ENCODE data around the gene BCL2L15.

DNA sequence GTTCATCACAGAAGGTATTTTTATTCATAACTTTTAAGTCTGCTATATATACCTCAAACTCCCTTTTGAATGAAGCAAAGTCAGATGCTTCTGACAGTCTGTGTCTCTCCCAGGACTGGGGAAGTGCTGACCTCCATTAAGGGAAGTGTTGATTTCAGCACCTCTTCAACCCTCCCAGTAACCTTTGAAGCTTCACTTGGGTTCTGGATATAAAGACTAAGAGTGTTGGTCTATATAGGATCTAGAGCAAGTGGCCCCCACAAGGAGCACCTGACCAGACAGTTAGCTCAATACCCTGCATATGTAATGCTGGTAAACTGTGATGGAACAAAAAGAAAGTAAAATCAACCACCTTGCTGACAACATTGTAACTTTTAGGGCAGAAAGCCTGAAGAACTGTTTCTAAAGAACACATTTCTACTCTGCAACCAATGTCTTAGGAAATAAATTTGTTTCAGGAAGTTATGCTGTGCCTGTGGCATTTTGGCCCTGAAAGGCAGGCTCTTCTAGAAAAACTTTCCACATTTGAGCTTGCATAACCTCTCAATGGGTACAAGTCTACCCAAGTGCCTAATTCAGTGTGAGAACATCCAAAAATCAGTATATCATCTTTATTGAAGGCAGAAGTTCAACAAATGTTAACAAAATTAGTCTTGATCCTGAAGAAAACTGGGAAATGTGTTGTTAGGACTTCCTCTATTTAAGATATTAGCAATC is 15.0 kb downstream of the BCL2L15 start:
- TF ChIP-seq, protein P1, sequence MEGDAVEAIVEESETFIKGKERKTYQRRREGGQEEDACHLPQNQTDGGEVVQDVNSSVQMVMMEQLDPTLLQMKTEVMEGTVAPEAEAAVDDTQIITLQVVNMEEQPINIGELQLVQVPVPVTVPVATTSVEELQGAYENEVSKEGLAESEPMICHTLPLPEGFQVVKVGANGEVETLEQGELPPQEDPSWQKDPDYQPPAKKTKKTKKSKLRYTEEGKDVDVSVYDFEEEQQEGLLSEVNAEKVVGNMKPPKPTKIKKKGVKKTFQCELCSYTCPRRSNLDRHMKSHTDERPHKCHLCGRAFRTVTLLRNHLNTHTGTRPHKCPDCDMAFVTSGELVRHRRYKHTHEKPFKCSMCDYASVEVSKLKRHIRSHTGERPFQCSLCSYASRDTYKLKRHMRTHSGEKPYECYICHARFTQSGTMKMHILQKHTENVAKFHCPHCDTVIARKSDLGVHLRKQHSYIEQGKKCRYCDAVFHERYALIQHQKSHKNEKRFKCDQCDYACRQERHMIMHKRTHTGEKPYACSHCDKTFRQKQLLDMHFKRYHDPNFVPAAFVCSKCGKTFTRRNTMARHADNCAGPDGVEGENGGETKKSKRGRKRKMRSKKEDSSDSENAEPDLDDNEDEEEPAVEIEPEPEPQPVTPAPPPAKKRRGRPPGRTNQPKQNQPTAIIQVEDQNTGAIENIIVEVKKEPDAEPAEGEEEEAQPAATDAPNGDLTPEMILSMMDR (IDR thresholded peaks at IDR 0.05) = no peak
- no peak for TF ChIP-seq POLR2A (IDR thresholded peaks at IDR 0.05)
